ENCODE data around the gene SPRR2F. TPM values are rescaled to one million over a fixed set of nuclear protein-coding genes. Genes with fewer than 3 reads are reported as not detected.

SPRR2F gene
- total RNA-seq, 4 donors from 2014 or later: 2.8 TPM; not detected in 3

GRCh38 chr1:153099461-153100045 is 13.8 kb downstream of the SPRR2F start:
- intact Hi-C loops (cut with DNase I; ENCODE audit: low total_unique reads): no loop called here
- Histone ChIP-seq H3K36me3 (no peaks in the 10 kb centered on the region), H3K27ac (no peak overlapping the region), H3K9me3 (no peaks in the 10 kb centered on the region), H3K4me1 (no peaks in the 10 kb centered on the region), H3K4me3 (no peak overlapping the region), H3K27me3 (no peaks in the 10 kb centered on the region)
- no peak for DNase-seq
- TF ChIP-seq CTCF (IDR thresholded peaks at IDR 0.05): no peak
- TF ChIP-seq POLR2A (IDR thresholded peaks at IDR 0.05): no peak

- H3K4me3 ChIP-seq: no peak overlapping the region
- no peak for TF ChIP-seq CTCF (IDR thresholded peaks at IDR 0.05)
- no peak for TF ChIP-seq POLR2A (IDR thresholded peaks at IDR 0.05)
Observed at GRCh38 chr1:153095764-153096163, 17.6 kb downstream of the SPRR2F start.

GRCh38 chr1:153094426-153094825 is 18.9 kb downstream of the SPRR2F start, which contains the start of gene SPRR2E:
SPRR2E (minus strand) TSS chr1:153094526; CDS start chr1:153093751, 775 bp downstream.
- Histone ChIP-seq H3K27me3 (no peaks in the 10 kb centered on the region), H3K9me3 (no peaks in the 10 kb centered on the region), H3K36me3 (no peaks in the 10 kb centered on the region), H3K4me3 (no peak within 1 kb of the TSS), H3K4me1 (no peaks in the 10 kb centered on the region), H3K27ac (no peak within 1 kb of the TSS)
- no peak for TF ChIP-seq CTCF (IDR thresholded peaks at IDR 0.05)
- no peak for TF ChIP-seq POLR2A (IDR thresholded peaks at IDR 0.05)
- no peak for DNase-seq
- intact Hi-C loops (cut with DNase I; ENCODE audit: low total_unique reads): no loop called here

More at GRCh38 chr1:153095764-153096163, 17.6 kb downstream of the SPRR2F start:
- no peaks in the 10 kb centered on the region for H3K27me3 ChIP-seq
- no peaks in the 10 kb centered on the region for H3K36me3 ChIP-seq
- no peaks in the 10 kb centered on the region for H3K4me1 ChIP-seq
- DNase-seq: no peak
- H3K9me3 ChIP-seq: no peaks in the 10 kb centered on the region
- intact Hi-C loops (cut with DNase I; ENCODE audit: low total_unique reads): no loop called here
- H3K27ac ChIP-seq: no peak overlapping the region

GRCh38 chr1:153087652-153088051 is 25.7 kb downstream of the SPRR2F start:
- no peaks in the 10 kb centered on the region for H3K4me1 ChIP-seq
- no peak overlapping the region for H3K27ac ChIP-seq
- no peaks in the 10 kb centered on the region for H3K9me3 ChIP-seq
- TF ChIP-seq CTCF (IDR thresholded peaks at IDR 0.05) (no peak), POLR2A (IDR thresholded peaks at IDR 0.05) (no peak)
- no peaks in the 10 kb centered on the region for H3K27me3 ChIP-seq
- H3K36me3 ChIP-seq: no peaks in the 10 kb centered on the region
- no peak for DNase-seq
- intact Hi-C loops (cut with DNase I; ENCODE audit: low total_unique reads): no loop called here
- no peak overlapping the region for H3K4me3 ChIP-seq

- H3K27ac ChIP-seq: no peak overlapping the region
- no peak for DNase-seq
- H3K4me3 ChIP-seq: no peak overlapping the region
- H3K4me1 ChIP-seq: no peaks in the 10 kb centered on the region
- intact Hi-C loops (cut with DNase I; ENCODE audit: low total_unique reads): no loop called here
- H3K36me3 ChIP-seq: no peaks in the 10 kb centered on the region
- H3K9me3 ChIP-seq: no peaks in the 10 kb centered on the region
- TF ChIP-seq POLR2A (IDR thresholded peaks at IDR 0.05): no peak
- H3K27me3 ChIP-seq: no peaks in the 10 kb centered on the region
Observed at GRCh38 chr1:153081736-153082135, 31.6 kb downstream of the SPRR2F start.
